ENCODE measurements around the gene CFAP100.

Gene CFAP100

DNA sequence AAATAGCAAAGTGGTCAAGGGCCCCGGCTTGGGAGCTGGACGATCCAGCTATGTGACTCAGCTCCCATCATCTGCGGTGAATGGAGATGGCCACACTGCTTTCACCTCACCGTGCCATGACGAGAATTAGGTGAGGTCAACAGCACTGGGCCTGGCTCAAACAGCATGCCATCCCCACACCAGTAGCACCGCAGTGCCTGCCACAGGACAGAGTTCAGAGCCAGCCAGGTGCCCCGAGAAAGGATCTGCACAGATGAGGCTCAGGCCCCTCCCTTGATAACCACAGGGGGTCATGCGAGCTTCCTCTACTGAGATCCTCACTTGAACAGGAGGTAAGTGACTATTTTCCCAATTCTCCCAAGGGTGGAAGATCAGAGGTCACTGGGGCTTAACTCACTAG is 51.6 kb downstream of the CFAP100 start:
- ChIA-PET CTCF (no interaction called here), POLR2A (ENCODE audit: low non-redundant PET) (no interaction called here)
- no peak overlapping the region for H3K27ac ChIP-seq
- DNase-seq (ENCODE audit: low spot score) = no peak
- TF ChIP-seq, protein P1, sequence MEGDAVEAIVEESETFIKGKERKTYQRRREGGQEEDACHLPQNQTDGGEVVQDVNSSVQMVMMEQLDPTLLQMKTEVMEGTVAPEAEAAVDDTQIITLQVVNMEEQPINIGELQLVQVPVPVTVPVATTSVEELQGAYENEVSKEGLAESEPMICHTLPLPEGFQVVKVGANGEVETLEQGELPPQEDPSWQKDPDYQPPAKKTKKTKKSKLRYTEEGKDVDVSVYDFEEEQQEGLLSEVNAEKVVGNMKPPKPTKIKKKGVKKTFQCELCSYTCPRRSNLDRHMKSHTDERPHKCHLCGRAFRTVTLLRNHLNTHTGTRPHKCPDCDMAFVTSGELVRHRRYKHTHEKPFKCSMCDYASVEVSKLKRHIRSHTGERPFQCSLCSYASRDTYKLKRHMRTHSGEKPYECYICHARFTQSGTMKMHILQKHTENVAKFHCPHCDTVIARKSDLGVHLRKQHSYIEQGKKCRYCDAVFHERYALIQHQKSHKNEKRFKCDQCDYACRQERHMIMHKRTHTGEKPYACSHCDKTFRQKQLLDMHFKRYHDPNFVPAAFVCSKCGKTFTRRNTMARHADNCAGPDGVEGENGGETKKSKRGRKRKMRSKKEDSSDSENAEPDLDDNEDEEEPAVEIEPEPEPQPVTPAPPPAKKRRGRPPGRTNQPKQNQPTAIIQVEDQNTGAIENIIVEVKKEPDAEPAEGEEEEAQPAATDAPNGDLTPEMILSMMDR (conservative IDR thresholded peaks at IDR 0.05; ENCODE audit: low read depth) = no peak

DNA sequence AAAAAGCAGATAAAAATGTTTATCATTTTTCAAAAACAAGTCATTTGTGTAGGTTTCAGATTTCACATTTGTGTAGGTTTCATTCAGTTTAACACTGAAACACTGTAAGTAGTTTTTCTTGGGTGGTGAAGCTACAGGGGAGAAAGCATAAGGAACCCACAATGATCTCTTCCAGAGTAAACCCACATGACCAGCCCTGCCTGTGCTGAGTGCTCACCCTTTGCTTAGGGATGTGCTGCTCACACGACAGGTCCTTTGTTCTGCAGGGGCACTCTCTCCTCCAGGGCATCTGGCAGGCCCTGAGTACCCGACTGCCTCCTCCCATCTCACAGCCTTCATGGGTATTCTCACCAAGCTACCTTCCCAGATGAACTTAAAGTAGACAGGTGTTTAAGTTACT is 52.1 kb downstream of the CFAP100 start:
- CTCF ChIA-PET = no interaction called here
- no peak overlapping the region for H3K27ac ChIP-seq
- POLR2A ChIA-PET (ENCODE audit: low non-redundant PET) = no interaction called here
- no peak for DNase-seq (ENCODE audit: low spot score)
- TF ChIP-seq, protein P1 (conservative IDR thresholded peaks at IDR 0.05; ENCODE audit: low read depth) = no peak

DNA sequence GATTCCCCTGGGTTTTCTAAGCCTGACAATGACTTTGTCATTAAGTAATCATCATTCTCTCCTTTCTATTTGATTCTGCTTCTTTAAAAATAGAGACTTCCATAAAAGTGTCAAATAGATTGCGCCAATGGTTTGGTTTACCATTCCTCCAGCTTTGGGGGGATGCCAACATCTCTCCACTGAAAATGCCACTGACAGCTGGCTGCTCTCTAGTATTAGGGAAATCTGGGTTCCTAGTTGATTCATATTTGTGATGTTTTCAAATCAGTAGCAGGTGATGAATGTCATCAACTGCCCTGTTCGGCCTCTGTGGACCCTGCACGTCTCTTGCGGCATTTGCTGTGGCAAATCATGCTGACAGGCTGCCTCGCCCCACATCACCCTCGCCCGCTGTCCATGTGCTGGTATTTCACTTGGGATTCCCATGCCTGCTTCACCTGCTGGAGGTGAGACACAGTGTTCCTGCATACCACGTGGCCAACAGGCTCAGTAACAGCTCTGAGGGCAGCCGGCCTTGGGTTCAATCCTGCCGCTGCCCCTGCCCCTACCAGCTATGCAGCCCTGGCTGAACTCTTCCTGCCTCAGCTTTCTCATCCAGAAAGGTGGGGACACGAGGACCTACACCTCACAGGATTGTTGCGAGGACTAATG is 52.9 kb downstream of the CFAP100 start:
- H3K27ac ChIP-seq = no peak overlapping the region
- no peak for DNase-seq (ENCODE audit: low spot score)
- ChIA-PET POLR2A (ENCODE audit: low non-redundant PET) (no interaction called here), CTCF (no interaction called here)
- TF ChIP-seq, protein P1 (conservative IDR thresholded peaks at IDR 0.05; ENCODE audit: low read depth) = no peak

DNA sequence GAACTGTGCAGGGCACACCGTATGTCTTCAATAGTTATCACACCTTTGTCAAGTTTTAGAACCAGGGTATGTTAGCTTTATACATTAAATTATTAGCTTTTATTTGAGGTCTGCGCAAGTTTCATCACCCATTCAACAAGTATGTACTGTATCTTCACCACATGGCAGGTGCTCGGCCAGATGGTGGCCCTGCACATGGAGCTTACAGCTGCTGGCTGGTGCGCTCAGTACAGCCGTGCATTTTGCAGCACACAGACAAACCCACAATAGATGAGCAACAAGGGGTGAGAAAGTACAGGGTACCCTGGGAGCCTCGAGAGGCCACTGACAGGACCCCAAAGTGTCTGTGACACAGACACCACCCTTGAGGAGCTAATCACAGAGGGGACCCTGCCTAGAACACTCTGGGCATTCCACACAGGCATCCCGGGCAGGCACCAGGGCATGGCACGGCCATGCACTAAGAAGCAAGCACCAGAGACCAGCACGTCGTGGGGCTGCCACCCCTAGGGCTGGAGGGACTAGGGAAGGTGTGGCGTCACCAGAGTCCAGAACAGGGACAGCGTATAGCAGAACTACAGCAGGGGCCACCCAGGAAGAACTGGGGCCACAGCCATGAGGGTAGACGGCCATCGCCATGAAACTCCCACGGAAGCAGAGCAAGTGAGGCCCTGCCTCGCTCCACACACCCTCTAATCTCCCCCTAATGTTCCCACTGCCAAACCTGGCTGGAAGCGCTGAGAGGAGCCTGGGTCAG is 53.6 kb downstream of the CFAP100 start:
- TF ChIP-seq, protein P1 (conservative IDR thresholded peaks at IDR 0.05; ENCODE audit: low read depth) = no peak
- no peak for DNase-seq (ENCODE audit: low spot score)
- H3K27ac ChIP-seq = no peak overlapping the region
- POLR2A ChIA-PET (ENCODE audit: low non-redundant PET) = no interaction called here
- CTCF ChIA-PET = no interaction called here

DNA sequence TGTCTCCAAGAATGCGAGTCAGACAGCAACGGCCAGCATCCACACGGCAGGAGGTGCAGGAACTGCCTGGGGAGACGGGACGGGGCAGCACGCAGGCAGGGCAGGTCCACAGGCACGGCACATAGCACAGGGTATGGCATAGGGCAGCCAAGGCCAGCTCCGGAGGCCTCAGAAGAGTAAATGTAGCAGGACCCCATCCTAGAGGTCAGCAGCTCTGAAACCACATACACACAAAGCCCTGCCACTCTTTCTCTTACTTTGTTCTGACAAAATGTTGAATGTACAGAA is 54.1 kb downstream of the CFAP100 start:
- H3K27ac ChIP-seq = no peak overlapping the region
- DNase-seq (ENCODE audit: low spot score) = no peak
- ChIA-PET CTCF (no interaction called here), POLR2A (ENCODE audit: low non-redundant PET) (no interaction called here)
- TF ChIP-seq, protein P1 (conservative IDR thresholded peaks at IDR 0.05; ENCODE audit: low read depth) = no peak

DNA sequence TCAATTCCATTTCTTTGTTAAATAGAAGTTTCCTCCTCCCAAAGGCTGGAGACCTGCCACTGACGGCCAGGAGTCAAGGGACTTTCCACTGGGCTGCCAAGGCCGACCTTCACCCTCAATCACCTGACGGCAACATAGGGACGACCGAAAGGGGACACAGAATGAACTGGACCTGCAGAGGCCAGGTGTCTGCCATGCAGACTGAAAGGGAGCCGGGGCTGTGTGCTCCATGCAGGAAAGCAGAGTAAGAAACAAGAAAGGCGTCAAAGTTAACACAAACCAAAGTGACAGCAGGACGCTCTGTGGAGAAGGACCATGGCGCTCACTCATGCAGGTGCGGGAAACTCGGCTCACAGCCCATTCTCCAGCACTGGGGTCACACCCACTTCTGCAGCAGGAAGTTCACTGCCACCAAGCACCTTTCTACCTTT is 54.9 kb downstream of the CFAP100 start:
- ChIA-PET CTCF (interaction anchor here (0.6 kb wide), 1 partner anchor 429 kb away, joined by 3 read pairs; no protein-coding TSS in a partner anchor), POLR2A (ENCODE audit: low non-redundant PET) (interaction anchor here (0.6 kb wide), 1 partner anchor 241 kb away, joined by 3 read pairs; no protein-coding TSS in a partner anchor)
- H3K27ac ChIP-seq = no peak overlapping the region
- no peak for DNase-seq (ENCODE audit: low spot score)
- TF ChIP-seq, protein P1 (conservative IDR thresholded peaks at IDR 0.05; ENCODE audit: low read depth) = no peak

Measured in RWPE1 (cell line).